Activated T-cell treated with anti-CD3 and anti-CD28 coated beads for 4 hours (primary cell): Measurements from ENCODE around the gene SLC16A13.

ENCODE experiments used
- DNase-seq: peaks from one replicate; pipeline ENCODE4 v3.0.0-alpha.2; 2020

SLC16A13 gene

GRCh38 chr17:7014261-7014994, 21.4 kb upstream of the SLC16A13 start:
- peak; percentile 93 for DNase-seq

- peak; percentile 62 for DNase-seq
These were observed 20.5 kb upstream of the SLC16A13 start for GRCh38 chr17:7014995-7015958.

- no peak for DNase-seq
These were observed 19.4 kb upstream of the SLC16A13 start for GRCh38 chr17:7016418-7016817.

GRCh38 chr17:7016886-7017826, 18.7 kb upstream of the SLC16A13 start:
- no peak for DNase-seq

- DNase-seq: no peak
These were observed 18.0 kb upstream of the SLC16A13 start for GRCh38 chr17:7017827-7018200.

- DNase-seq: no peak
These were observed 17.4 kb upstream of the SLC16A13 start for GRCh38 chr17:7018331-7018964.

- DNase-seq: no peak
These were observed 16.4 kb upstream of the SLC16A13 start for GRCh38 chr17:7019367-7019766.

- no peak for DNase-seq
These were observed 15.8 kb upstream of the SLC16A13 start for GRCh38 chr17:7019839-7020519.

GRCh38 chr17:7020894-7021664, 14.7 kb upstream of the SLC16A13 start:
- no peak for DNase-seq

GRCh38 chr17:7021993-7022778, 13.6 kb upstream of the SLC16A13 start:
- peak; percentile 70 for DNase-seq

- no peak for DNase-seq
These were observed 12.8 kb upstream of the SLC16A13 start, which contains the start of gene BCL6B for GRCh38 chr17:7022781-7023571. TSS of gene BCL6B (plus strand) at chr17:7023050. CDS start at chr17:7023672, 622 bp downstream.

- DNase-seq: peak; percentile 91
These were observed 12.0 kb upstream of the SLC16A13 start for GRCh38 chr17:7023576-7024401.

- DNase-seq: no peak
These were observed 11.4 kb upstream of the SLC16A13 start for GRCh38 chr17:7024402-7024785.

GRCh38 chr17:7025245-7025644, 10.6 kb upstream of the SLC16A13 start:
- DNase-seq: no peak

- no peak for DNase-seq
These were observed 9.2 kb upstream of the SLC16A13 start for GRCh38 chr17:7026471-7027115.

- DNase-seq: no peak
These were observed 8.5 kb upstream of the SLC16A13 start for GRCh38 chr17:7027335-7027734.

- no peak for DNase-seq
These were observed 6.7 kb upstream of the SLC16A13 start for GRCh38 chr17:7029096-7029495.

- peak; percentile 35 for DNase-seq
These were observed 6.2 kb upstream of the SLC16A13 start for GRCh38 chr17:7029659-7030058.
